ENCODE measurements around the gene TOMM5. TPM values are rescaled to one million over a fixed set of nuclear protein-coding genes. Genes with fewer than 3 reads are reported as not detected.
"Not testable (repeated sequence)": the region's sequence is repeated elsewhere in the genome, so short reads cannot be mapped to it uniquely, and the experiment has no call there.

The TOMM5 gene
- total RNA-seq, 1 donor from 2014 or later: 118 TPM

DNA sequence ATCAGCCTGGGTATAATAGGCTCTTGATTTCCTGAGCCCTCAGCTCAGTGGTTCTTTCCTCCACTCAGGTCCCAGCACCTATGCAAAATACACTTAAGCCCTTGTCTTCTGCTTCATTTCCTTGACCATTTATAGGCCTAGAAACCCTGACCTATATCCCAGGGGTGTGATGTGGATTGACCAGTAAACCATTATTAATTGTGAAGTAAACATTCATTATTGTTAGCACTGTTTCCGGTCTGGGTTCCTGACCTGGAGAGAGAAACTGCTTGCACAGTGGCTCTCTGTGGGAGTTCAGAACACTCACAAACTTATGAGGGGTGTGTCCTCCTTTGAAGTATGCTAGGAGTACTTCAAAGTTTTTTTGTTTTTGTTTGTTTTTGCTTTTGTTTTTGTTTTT is 19.6 kb upstream of the TOMM5 start:
- DNase-seq (ENCODE audit: low read depth in 2 of 2): no peak

DNA sequence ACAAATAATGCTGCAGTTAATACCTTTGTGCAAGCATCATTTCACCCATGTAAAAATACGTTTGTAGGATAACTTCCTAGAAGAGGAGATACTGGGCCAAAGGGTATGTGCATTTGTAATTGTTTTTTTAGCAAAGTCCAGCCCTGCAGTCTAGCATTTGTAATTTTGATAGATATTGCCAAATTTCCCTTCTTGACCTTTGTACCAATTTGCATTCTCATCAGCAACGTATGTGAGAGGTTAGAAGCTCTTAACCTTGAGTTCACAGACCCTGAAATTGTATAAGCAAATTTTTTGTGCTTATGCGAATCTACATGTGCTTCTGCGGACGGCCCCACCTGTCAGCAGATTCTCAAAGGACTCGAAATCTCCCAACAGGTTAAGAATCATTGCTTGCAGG is 18.6 kb upstream of the TOMM5 start:
- DNase-seq (ENCODE audit: low read depth in 2 of 2): no peak

DNA sequence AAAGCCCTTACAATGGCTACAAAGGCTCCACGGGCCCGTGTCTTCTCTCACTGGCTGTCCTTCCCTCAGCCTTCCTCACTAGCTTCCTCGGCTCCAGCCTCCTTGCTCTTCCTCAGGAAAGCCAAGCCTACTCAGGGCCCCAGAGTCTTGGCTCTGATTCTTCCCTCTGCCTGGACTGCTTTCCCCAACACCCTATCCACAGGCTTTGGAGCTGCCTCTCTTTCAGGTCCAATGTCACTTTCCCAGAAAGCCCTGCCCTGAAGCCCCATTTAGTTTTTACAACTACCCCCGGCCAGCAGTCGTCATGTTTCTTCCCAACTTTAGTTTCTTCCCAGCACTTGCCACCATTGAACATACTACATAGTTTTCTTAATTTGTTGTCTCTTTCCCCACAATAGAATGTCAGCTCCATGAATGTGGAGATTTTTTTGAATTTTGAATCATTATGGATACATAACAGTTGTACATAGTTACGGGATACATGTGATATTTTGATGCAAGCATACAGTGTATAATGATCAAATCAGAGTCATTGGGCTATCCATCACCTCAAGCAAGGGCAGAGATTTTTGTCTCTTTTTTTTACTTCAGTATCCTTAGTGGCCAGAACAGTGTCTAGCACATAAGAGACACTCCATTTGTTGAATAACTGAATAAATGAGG is 17.5 kb upstream of the TOMM5 start:
- no peak for DNase-seq (ENCODE audit: low read depth in 2 of 2)

DNA sequence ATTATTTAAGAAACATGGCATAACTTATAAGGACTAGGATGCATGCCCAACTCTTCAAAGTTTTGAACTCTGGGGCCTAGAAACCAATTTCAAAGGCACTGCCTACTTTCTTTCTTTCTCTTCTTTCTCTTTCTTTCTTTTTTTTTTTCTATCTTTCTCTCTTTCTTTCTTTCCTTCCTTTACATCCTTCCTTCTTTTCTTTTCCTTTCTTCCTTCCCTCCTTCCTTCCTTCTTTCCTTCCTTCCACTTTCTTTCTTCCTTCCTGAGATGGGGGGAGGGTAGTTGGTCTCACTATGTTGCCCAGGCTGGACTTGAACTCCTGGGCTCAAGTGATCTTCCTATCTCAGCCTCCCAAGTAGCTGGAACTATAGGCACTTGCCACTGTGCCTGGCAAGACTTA is 15.9 kb upstream of the TOMM5 start:
- DNase-seq (ENCODE audit: low read depth in 2 of 2): no peak

DNA sequence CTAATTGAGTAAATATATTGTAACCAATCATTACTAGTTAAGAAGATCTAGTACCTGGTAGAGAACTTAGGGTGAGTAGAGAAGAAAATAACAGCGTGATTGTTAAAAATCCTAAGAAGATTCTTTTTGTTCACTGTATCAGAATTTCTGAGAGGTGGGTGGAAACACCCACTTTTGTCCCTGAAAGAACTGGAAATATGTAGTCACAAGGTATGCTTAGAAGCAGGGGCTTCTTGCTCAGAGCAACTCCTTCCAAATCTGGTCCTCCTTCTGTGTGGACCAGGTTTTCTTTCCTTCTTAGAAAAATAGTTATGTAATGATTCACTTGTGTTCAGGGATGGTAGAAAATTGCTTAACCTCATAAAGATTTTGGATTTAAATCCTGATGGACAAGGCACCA is 11.9 kb upstream of the TOMM5 start:
- no peak for DNase-seq (ENCODE audit: low read depth in 2 of 2)

DNA sequence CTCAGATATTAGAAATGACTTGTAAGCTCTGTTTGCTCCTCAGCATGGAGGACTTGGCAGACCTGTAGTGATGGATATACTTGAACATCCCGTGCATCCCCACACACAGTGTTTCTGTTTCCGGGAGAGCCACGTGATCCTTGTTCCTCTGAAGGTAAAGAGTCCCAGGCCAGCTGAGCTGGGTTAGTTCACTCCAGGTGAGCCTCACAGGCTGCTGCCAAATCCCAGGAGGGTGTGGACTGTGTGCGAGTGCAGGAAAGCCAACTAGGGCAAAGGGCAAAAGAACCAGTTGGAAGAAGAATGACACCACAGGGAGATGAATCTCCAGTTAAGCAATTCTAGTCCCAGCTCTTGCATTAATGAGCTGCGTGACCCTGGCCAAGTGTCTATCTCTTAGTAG is 10.4 kb upstream of the TOMM5 start:
- DNase-seq (ENCODE audit: low read depth in 2 of 2): no peak

DNA sequence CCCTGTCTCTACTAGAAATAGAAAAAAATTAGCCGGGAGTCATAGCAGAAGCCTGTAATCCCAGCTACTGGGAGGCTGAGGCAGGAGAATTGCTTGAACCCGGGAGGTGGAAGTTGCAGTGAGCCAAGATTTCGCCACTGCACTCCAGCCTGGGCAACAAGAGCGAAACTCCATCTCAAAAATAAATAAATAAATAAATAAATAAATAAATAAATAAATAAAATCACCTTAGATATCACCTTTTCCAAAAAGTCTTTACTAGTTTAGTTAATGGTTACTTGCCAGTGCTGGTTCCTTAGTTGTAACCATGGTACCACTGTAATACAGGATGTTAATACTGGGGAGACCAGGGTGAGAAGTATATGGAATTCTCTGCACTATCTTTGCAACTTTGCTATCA is 9.7 kb upstream of the TOMM5 start:
- not testable (repeated sequence) for DNase-seq (ENCODE audit: low read depth in 2 of 2)

DNA sequence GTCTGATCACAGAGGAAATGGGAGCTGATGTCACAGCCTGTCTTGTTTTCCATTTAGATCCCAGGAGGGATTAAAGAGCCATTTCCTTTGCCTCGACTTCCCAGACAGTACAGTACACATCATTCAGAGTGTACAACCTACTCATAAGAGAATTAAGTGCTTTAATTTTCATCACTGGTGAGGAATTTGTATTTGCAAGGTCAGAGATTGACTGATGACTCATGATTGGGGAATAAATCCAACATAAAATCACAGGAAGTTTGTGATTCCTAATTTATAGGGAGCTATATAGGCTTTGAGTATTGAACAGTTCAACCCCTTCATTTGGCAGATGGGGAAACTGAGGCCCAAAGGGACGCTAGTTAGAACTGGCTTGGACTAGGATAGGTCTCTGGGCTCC is 4.1 kb upstream of the TOMM5 start:
- no peak for DNase-seq (ENCODE audit: low read depth in 2 of 2)

DNA sequence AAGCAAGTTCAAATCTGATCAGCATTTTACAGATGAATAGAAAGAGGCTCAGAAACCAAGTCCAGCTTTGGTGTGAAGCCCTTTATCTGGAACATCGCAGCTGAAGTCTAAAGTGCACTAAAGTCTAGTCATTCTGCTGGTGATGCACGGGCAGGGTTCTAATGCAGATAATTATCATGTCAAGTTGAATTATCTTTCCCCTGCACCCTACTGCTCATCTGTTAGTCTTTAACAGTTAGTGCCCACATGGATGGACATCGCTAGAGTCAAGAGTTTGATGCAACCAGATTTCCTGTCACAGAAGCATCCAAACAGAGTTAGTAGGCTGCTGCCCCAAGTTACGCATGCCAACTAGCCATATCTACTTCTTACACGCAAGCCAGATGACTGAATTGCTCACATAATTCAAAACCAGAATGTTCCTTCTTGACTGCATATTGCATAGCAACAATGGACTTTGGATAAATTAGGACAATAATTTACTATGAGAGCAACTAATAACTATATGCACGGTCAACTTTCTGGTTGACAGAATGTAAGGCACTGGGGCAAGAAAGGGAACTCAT is 1.6 kb upstream of the TOMM5 start:
- DNase-seq (ENCODE audit: low read depth in 2 of 2): no peak

DNA sequence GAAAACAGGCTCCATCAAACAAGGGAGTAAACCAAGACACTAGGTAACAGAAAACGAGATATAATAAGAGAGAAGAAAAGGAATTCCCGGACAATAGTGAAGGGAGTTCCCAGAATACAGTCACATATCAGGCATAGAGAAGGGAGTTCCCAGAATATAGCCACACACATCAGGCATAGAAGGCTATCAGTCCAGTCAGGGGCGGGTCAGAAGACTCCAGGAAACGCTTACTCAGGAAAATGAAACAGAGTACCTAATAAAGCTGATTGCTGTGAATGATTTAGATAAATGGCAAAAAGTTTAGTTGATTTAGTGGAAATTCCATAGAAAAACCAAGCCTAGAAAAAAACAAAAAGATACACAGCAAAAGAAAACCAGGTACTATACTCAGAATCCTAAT is 4.9 kb downstream of the TOMM5 start:
- DNase-seq (ENCODE audit: low read depth in 2 of 2): peak; percentile 13 to 67

DNA sequence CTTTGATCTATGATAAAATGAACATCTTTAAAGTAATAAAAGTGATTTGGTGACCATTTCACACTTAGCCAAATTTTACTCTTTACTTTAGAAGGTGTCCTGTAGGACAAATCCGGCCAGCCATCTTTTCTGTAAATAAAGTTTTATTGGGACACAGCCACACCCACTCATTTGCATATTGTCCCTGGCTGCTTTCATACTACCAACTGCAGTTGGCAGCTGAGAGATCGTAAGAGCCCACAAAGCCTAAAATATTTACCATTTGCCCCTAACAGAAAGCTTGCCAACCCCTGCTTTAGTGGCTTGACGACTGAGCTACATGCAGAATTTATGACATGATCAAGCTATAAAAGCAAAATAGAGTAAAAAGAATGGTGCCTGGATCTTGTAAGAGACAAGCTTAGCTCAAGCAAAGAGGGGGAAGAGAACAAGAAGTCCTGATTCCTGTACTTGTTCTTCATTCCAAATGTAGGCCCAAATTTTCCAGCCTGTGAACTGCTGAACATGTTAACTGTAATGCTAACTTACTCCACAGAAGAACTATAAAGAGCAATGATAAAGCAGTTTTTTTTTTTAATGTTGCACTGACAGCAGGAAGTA is 8.8 kb downstream of the TOMM5 start:
- no peak for DNase-seq (ENCODE audit: low read depth in 2 of 2)

DNA sequence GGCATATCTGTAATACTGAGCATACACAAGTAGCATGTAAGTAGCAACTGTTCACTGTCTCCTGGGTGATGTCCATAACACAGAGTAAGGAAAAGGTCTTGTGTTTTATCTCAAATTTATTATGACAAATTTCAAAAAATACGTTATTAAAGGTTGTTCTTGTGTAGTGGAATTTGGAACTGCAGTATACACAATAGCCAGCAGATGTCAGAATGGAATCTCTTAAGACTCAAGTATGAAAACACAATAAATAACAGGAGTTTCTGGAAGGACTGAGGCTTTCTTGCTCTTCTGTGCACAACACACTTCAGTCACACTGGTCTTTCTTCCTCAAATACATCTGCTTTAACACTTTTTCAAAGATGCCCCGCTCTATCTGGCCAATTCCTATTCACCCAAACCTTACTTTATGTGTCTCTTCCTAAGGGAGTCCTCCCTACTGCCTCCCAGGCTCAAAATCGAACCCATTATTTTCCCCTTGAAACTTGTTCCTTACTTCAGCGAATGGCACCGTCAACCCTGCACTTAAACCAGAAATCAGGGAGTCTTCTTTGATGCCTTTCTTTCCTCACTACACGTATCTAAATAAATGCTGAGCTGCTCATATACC is 9.7 kb downstream of the TOMM5 start:
- peak; percentile 69 to 82 for DNase-seq (ENCODE audit: low read depth in 2 of 2)

DNA sequence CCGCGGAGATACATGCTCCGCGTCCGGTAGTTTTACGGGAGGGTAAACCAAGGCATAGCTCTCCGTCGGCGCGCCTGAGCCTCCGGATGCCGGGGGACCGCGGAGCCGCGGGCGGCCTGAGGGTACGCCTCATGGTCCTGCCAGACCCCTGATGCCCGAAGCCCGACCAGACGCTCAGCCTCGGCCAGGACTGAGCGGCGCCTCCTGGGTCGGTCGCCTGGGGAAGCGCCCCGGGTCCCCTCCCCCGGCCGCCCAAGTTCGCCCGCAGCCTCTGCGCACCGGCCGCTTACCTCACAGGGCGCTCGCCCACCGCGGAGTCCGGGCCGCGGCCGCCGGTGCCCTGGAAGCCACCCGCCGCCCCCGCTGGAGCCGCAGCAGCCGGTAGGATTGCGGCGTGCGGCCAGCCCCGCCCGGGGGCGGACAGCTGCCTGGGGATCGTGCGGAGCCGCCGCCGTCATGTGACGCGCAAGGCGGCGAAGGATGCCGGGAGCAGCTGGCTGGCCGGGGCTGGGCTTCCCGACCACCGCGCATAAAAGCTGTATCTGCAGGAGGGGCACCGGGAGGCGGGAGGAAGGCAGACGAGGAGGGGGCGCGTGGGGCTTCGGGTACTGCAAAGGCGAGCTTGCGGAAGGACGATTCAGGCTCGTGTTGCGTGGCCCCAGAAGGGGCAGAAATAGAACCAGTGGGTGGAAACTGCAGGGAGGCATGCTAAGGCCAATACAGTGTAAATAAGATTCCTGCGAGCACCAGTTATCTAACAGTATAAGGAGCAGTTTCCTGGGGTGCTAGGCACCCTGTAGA is 16.3 kb downstream of the TOMM5 start, which contains the start of gene FBXO10:
TSS of gene FBXO10 (minus strand) at position 460 of the 801 bp plus-strand sequence. CDS start 34,612 bp downstream, outside the sequence.
- DNase-seq (ENCODE audit: low read depth in 2 of 2): peak; percentile 76 to 77

DNA sequence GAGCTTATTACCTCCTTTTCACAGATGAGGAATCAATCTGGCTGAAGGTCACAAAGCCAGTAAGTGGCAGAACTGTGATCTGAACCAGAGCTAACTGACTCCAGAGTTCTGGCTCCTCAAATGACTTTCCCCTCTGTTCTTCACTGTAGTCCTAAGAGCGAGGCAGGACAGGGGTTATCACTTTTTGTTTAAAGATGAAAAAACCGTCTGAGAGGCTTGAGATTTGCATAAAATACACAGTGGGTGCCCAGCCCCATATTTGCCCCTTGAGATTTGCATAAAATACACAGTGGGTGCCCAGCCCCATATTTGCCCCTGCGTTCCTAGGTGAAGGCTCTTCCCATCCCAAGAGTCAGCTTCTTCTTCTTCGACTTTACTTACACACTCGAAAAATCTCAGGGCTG is 16.9 kb downstream of the TOMM5 start:
- DNase-seq (ENCODE audit: low read depth in 2 of 2): no peak

DNA sequence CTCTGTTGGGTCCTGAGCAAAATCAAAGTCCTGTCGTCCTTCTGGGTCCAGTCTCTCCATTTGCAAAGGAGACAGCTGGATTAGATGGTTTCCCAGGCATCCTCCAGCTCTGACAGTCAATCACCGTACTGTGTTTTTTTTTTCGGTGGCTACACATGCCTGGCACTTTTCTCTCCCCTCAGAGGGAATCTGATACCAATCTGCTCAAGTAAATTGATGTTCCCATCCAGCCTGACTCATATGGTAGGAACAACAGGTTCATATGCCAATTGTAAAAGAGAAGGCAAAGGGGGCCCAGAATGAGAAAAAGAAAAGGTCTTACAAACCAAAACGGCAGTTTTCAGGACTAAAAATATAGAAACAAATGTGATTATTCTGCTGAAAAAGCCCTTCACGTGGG is 17.4 kb downstream of the TOMM5 start:
- DNase-seq (ENCODE audit: low read depth in 2 of 2): no peak

DNA sequence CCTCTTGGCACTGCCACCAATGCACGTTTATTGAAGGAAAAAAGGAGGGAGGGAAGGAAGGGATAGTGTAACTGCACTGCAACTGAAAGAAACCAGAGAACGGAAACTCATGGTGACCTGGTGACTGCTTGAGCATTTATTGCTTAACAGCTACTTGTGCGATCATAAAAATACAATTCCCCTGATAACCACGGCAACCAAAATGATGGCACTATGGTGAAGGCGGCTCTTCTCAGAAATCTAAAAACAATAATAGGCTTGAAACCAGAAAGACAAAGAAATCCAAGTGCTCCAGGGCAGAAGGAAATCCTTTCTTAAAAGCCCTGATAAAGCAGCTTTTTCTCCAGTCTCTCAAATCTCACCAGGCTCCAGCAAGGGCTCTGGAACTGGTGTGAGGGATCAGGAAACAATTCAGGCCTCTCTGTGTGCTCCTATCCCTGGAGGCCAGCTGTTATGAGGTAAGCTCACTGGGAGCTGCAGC is 18.1 kb downstream of the TOMM5 start:
- no peak for DNase-seq (ENCODE audit: low read depth in 2 of 2)

DNA sequence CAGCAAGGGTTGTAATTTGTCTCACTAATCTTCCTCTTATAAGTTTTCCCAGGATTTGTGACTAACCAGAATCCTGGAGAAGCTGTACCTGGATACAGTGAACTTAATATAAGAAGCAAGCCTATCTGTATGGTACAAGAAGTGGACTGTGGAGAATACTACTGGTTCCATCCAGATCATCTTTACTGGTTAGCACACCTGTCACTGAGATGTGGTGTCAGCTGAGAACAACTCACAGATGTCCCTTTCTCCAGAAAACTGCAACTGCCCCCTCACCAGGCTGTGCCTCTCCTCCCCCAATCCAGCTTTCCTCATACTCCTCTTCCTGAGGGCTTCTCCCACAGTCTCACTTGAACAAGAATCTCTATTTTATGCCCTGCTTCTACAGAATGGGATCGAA is 21.1 kb downstream of the TOMM5 start:
- DNase-seq (ENCODE audit: low read depth in 2 of 2): no peak

DNA sequence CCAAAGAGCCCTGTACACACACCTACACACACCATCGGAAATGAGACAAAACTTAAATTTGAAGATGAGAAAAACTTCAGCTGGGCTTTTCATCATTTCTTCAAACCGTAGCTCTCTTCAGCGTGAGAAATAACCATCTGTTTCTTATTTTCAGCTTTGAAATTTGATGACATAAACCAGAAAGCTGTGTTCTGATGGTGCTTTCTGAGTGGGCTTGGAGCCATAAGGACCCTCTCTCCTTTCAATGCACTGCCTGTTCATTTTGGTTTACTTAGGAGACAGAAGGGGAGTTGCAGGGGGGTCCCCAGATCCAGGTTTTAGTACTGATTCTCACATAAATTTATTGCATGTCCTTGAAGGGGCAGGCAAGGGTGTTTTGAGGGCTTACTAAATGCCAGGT is 25.7 kb downstream of the TOMM5 start:
- DNase-seq (ENCODE audit: low read depth in 2 of 2): no peak

DNA sequence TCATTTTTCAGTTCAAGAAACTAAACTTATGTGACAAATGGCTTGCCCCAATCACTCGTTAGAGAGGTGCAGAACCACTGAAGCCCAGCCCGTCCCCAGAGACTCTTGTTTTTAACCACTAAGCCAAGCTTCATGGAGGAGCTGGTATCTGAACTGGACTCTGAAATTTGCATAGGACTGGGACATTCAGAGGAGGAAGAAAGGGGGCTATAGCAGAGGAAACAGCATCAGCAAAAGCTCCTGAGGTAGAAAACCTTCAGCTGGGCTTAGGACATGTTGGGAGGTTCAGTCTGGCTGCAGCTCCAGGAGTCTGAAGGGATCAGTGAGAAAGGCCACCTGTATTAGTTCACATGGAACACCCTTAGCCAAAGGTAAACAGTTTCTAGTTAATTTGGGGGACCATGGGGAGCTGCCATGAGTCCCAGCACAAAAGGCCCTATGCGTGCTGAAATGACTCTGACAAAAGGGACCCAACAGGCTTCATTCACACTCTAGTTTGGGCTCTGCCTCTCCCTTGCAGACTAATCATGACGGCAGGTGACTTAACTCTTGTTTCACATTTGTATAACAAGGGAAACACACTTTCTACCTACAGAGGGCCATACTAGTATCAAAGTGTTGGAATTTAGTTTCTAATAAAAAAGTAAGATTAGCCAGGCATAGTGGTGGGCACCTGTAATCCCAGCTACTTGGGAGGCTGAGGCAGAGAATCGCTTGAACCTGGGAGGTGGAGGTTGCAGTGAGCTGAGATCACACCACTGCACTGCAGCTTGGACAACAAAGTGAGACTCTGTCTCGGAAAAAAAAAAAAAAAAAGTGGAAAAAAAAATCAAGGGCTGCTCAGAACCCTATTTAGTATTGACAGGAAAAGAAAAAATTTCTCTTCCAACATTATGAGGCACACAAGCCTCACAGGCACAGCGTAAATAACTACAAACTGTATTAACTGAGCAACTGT is 26.5 kb downstream of the TOMM5 start:
- no peak for DNase-seq (ENCODE audit: low read depth in 2 of 2)

DNA sequence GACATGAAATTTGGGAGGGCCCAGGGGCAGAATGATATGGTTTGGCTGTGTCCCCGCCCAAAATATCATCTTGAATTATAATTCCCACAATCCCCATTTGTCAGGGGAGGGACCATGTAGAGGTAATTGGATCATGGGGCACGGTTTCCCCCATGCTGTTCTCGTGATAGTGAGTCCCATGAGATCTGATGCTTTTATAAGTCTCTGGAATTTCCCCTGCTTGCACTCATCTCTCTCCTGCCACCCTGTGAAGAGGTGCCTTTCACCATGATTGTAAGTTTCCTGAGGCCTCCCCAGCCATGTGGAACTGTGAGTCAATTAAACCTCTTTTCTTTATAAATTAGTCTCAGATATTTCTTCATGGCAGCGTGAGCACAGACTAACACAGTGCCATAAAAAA is 27.5 kb downstream of the TOMM5 start:
- no peak for DNase-seq (ENCODE audit: low read depth in 2 of 2)

All from lung microvascular endothelial cell (primary cell).